ENCODE results near the gene C1QL4. TPM values are rescaled to one million over a fixed set of nuclear protein-coding genes. Genes with fewer than 3 reads are reported as not detected.
"Not testable (repeated sequence)": the region's sequence is repeated elsewhere in the genome, so short reads cannot be mapped to it uniquely, and the experiment has no call there.

Gene C1QL4
- total RNA-seq, 1 experiment from 2014 or later: 0.41 TPM

DNA sequence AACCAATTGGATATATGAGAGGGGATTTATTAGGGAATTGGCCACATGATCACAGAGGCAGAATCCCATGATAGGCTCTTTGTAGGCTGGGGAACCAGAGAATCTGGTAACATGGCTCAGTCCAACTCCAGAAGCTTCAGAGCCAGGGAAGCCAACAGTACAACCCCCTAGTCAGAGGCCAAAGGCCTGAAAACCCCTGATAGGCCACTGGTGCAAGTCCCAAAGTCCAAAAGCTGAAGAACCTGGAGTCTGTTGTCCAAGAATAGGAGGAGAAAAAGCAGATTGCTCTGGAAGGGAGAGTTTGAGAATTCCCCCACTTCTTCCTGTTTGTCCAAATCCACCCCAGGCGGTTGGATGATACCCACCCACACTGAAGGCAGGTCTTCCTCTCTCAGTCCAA lies 22.2 kb downstream of the C1QL4 start:
- BruUV-seq (replicated peaks): no TSS peak
- no peaks in the 10 kb centered on the region for H3K9me3 ChIP-seq (ENCODE audit: low read depth, low read length, poor library complexity, severe bottlenecking)
- CTCF ChIA-PET: no interaction called here
- POLR2A ChIA-PET (ENCODE audit: low non-redundant PET): no interaction called here
- H3K27me3 ChIP-seq (replicated peaks; ENCODE audit: insufficient read depth, low read depth, low read length, poor library complexity): no peaks in the 10 kb centered on the region
- H3K4me3 ChIP-seq (ENCODE audit: low read depth, low read length, poor library complexity, severe bottlenecking): no peak overlapping the region
- no peak for DNase-seq (ENCODE audit: low spot score)
- intact Hi-C loops (cut with micrococcal nuclease; ENCODE audit: unreplicated experiment): no loop called here
- no peaks in the 10 kb centered on the region for H3K4me1 ChIP-seq (ENCODE audit: insufficient read depth, low read length, poor library complexity, severe bottlenecking)
- no peak overlapping the region for H3K27ac ChIP-seq (ENCODE audit: low read depth, low read length, poor library complexity, severe bottlenecking)
- TF ChIP-seq EZH2 (IDR thresholded peaks at IDR 0.05; ENCODE audit: borderline replicate concordance, low read depth, low read length, poor library complexity, severe bottlenecking): no peak
- TF ChIP-seq, protein P1, sequence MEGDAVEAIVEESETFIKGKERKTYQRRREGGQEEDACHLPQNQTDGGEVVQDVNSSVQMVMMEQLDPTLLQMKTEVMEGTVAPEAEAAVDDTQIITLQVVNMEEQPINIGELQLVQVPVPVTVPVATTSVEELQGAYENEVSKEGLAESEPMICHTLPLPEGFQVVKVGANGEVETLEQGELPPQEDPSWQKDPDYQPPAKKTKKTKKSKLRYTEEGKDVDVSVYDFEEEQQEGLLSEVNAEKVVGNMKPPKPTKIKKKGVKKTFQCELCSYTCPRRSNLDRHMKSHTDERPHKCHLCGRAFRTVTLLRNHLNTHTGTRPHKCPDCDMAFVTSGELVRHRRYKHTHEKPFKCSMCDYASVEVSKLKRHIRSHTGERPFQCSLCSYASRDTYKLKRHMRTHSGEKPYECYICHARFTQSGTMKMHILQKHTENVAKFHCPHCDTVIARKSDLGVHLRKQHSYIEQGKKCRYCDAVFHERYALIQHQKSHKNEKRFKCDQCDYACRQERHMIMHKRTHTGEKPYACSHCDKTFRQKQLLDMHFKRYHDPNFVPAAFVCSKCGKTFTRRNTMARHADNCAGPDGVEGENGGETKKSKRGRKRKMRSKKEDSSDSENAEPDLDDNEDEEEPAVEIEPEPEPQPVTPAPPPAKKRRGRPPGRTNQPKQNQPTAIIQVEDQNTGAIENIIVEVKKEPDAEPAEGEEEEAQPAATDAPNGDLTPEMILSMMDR (conservative IDR thresholded peaks at IDR 0.05; ENCODE audit: low read depth, low read length): no peak
- H3K36me3 ChIP-seq (ENCODE audit: insufficient read depth, low read length, poor library complexity, severe bottlenecking): no peaks in the 10 kb centered on the region

DNA sequence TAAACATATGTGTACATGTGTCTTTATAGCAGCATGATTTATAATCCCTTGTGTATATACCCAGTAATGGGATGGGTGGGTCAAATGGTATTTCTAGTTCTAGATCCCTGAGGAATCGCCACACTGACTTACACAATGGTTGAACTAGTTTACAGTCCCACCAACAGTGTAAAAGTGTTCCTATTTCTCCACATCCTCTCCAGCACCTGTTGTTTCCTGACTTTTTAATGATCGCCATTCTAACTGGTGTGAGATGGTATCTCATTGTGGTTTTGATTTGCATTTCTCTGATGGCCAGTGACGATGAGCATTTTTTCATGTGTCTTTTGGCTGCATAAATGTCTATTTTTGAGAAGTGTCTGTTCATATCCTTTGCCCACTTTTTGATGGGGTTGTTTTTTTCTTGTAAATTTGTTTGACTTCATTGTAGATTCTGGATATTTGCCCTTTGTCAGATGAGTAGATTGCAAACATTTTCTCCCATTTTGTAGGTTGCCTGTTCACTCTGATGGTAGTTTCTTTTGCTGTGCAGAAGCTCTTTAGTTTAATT lies 26.5 kb downstream of the C1QL4 start:
- POLR2A ChIA-PET (ENCODE audit: low non-redundant PET); CTCF ChIA-PET: not testable (repeated sequence)

DNA sequence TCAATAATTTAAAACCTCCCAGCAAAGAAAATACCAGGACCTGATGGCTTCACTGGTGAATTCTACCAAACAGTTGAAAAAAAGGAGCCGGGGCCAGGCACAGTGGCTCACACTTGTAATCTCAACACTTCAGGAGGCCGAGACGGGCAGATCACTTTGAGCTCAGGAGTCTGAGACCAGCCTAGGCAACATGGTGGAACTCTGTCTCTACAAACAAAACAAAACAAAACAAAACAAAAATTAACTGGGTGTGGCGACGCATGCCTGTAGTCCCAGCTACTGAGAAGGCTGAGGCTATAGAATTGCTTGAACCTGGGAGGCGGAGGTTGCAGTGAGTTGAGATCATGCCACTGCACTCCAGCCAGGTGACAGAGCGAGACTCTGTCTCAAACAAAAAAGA lies 27.6 kb downstream of the C1QL4 start:
- intact Hi-C loops (cut with micrococcal nuclease; ENCODE audit: unreplicated experiment): no loop called here
- ChIA-PET CTCF (interaction anchor here (0.7 kb wide), 1 partner anchor 272 kb away, joined by 3 read pairs; no protein-coding TSS in a partner anchor), POLR2A (ENCODE audit: low non-redundant PET) (no interaction called here)
- Histone ChIP-seq H3K9me3 (ENCODE audit: low read depth, low read length, poor library complexity, severe bottlenecking) (no peaks in the 10 kb centered on the region), H3K27me3 (replicated peaks; ENCODE audit: insufficient read depth, low read depth, low read length, poor library complexity) (no peaks in the 10 kb centered on the region), H3K4me3 (ENCODE audit: low read depth, low read length, poor library complexity, severe bottlenecking) (no peak overlapping the region), H3K4me1 (ENCODE audit: insufficient read depth, low read length, poor library complexity, severe bottlenecking) (no peaks in the 10 kb centered on the region), H3K36me3 (ENCODE audit: insufficient read depth, low read length, poor library complexity, severe bottlenecking) (no peaks in the 10 kb centered on the region), H3K27ac (ENCODE audit: low read depth, low read length, poor library complexity, severe bottlenecking) (no peak overlapping the region)
- TF ChIP-seq EZH2 (IDR thresholded peaks at IDR 0.05; ENCODE audit: borderline replicate concordance, low read depth, low read length, poor library complexity, severe bottlenecking): no peak
- TF ChIP-seq, protein P1 (conservative IDR thresholded peaks at IDR 0.05; ENCODE audit: low read depth, low read length): no peak
- BruUV-seq (replicated peaks): no TSS peak
- no peak for DNase-seq (ENCODE audit: low spot score)

More for the DNA sequence above, 26.5 kb downstream of the C1QL4 start:
- H3K4me1 ChIP-seq (ENCODE audit: insufficient read depth, low read length, poor library complexity, severe bottlenecking); H3K27me3 ChIP-seq (replicated peaks; ENCODE audit: insufficient read depth, low read depth, low read length, poor library complexity); H3K4me3 ChIP-seq (ENCODE audit: low read depth, low read length, poor library complexity, severe bottlenecking); DNase-seq (ENCODE audit: low spot score); intact Hi-C loops (cut with micrococcal nuclease; ENCODE audit: unreplicated experiment); BruUV-seq (replicated peaks); H3K27ac ChIP-seq (ENCODE audit: low read depth, low read length, poor library complexity, severe bottlenecking); H3K9me3 ChIP-seq (ENCODE audit: low read depth, low read length, poor library complexity, severe bottlenecking); H3K36me3 ChIP-seq (ENCODE audit: insufficient read depth, low read length, poor library complexity, severe bottlenecking): not testable (repeated sequence)

DNA sequence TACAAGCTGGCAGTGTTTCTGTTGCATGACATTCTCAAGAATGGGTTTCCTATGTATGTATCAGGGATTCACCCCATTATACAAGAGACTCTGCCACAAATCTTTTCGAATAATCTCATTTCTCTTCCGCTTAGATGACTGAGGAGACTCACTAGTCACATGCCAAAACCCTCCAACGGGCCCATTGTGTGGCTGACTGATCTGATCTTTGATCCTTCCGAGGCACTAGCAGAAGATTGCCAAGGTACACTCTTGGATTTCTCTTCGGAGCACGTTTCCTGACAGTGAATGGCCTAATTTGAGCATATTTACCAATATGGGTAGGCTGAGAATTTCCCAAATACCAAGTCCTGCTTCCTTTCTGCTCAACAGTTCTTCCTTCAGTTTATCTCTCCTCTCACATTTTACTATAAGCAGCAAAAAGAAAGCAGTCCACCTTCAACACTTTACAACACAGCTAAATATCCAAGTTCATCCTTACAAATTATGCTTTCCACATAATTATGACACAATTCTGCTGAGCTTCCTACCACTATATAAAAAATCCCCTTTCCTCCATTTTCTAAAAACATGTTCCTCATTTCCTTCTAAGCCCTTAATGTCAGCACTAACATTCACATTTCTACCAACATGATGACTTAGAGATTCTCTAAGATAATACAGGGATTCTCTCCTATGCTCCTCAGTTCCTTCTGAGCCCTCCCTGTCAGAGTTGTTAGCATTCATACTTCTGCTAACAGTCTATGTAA lies 31.1 kb downstream of the C1QL4 start:
- H3K27me3 ChIP-seq (replicated peaks; ENCODE audit: insufficient read depth, low read depth, low read length, poor library complexity): no peaks in the 10 kb centered on the region
- BruUV-seq (replicated peaks): no TSS peak
- CTCF ChIA-PET: no interaction called here

More for the DNA sequence above, 31.1 kb downstream of the C1QL4 start:
- POLR2A ChIA-PET (ENCODE audit: low non-redundant PET): no interaction called here
- TF ChIP-seq, protein P1 (conservative IDR thresholded peaks at IDR 0.05; ENCODE audit: low read depth, low read length): no peak
- Histone ChIP-seq H3K9me3 (ENCODE audit: low read depth, low read length, poor library complexity, severe bottlenecking) (no peaks in the 10 kb centered on the region), H3K4me3 (ENCODE audit: low read depth, low read length, poor library complexity, severe bottlenecking) (no peak overlapping the region), H3K27ac (ENCODE audit: low read depth, low read length, poor library complexity, severe bottlenecking) (no peak overlapping the region), H3K4me1 (ENCODE audit: insufficient read depth, low read length, poor library complexity, severe bottlenecking) (no peaks in the 10 kb centered on the region), H3K36me3 (ENCODE audit: insufficient read depth, low read length, poor library complexity, severe bottlenecking) (no peaks in the 10 kb centered on the region)
- no peak for DNase-seq (ENCODE audit: low spot score)
- intact Hi-C loops (cut with micrococcal nuclease; ENCODE audit: unreplicated experiment): no loop called here

Data from A673 (cell line).